Activated naive CD4-positive, alpha-beta T cell treated with anti-CD3 and anti-CD28 coated beads, Interleukin-2, amount 50 U/mL, for 24 hours (primary cell): ENCODE results near the gene RSRC1.
"Not testable (repeated sequence)": the region's sequence is repeated elsewhere in the genome, so short reads cannot be mapped to it uniquely, and the experiment has no call there.

ENCODE experiments used
- H3K27ac Mint-ChIP-seq: one replicate; pipeline ENCODE4 v1.8.0; 2021; ENCODE audit warnings: mild to moderate bottlenecking, mixed read lengths
- H3K27me3 Mint-ChIP-seq: one replicate; pipeline ENCODE4 v1.8.0; 2021; ENCODE audit warnings: mixed read lengths
- H3K36me3 Mint-ChIP-seq: one replicate; pipeline ENCODE4 v1.8.0; 2021; ENCODE audit warnings: mixed read lengths
- H3K4me1 Mint-ChIP-seq: one replicate; pipeline ENCODE4 v1.8.0; 2021; ENCODE audit warnings: mixed read lengths
- H3K4me3 Mint-ChIP-seq: one replicate; pipeline ENCODE4 v1.8.0; 2021; ENCODE audit warnings: mild to moderate bottlenecking, mixed read lengths
- H3K9me3 Mint-ChIP-seq: one replicate; pipeline ENCODE4 v1.8.0; 2021; ENCODE audit warnings: mixed read lengths

RSRC1 gene

GRCh38 chr3:158492685-158493084 is 382.8 kb downstream of the RSRC1 start:
- Mint-ChIP-seq H3K4me3 (no peak overlapping the region), H3K9me3 (peaks cover 2% of the 10 kb centered on the region), H3K4me1 (no peaks in the 10 kb centered on the region), H3K27ac (no peak overlapping the region), H3K27me3 (no peaks in the 10 kb centered on the region), H3K36me3 (peaks cover 9% of the 10 kb centered on the region)

DNA sequence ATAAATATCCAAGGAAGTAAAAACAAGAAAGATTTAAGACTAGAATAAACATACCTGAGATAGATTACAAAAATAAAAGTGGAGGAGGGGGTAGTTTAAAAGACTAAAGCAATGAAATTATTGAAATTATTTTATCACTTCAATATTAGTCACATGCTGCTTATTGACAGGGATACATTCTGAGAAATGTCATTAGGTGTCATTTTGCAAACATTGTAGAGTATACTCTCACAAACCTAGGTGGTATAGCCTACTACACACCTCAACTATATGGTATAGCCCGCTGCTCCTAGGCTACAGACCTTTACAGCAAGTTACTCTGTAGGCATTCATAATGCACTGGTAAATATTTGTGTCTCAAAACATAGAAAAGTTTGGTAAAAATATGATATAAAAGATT is 384.0 kb downstream of the RSRC1 start:
- H3K36me3 Mint-ChIP-seq, result peaks cover 20% of the 10 kb centered on the region
- no peaks in the 10 kb centered on the region for H3K27me3 Mint-ChIP-seq
- H3K9me3 Mint-ChIP-seq, result peaks cover 14% of the 10 kb centered on the region
- no peaks in the 10 kb centered on the region for H3K4me1 Mint-ChIP-seq
- H3K4me3 Mint-ChIP-seq, result no peak overlapping the region
- no peak overlapping the region for H3K27ac Mint-ChIP-seq

DNA sequence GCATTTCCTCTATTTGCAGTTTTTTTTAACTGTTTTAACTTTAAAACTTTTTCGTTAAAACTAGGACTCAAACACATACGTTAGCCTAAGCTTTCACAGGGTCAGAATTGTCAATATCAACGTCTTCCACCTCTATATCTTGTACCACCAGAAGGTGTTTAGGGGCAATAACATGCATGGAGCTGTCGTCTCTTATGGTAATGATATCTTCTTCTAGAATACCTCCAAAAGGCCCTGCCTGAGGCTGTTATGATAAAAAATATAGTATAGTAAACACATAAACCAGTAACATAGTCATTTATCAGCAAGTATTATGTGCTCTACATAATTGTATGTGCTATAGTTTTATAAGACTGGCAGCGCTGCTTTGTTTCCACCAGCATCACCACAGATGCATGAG is 384.8 kb downstream of the RSRC1 start:
- no peaks in the 10 kb centered on the region for H3K4me1 Mint-ChIP-seq
- H3K36me3 Mint-ChIP-seq, result peaks cover 20% of the 10 kb centered on the region
- peaks cover 15% of the 10 kb centered on the region for H3K9me3 Mint-ChIP-seq
- no peak overlapping the region for H3K27ac Mint-ChIP-seq
- H3K27me3 Mint-ChIP-seq, result no peaks in the 10 kb centered on the region
- no peak overlapping the region for H3K4me3 Mint-ChIP-seq

GRCh38 chr3:158495398-158495902 is 385.6 kb downstream of the RSRC1 start:
- not testable (repeated sequence) for H3K4me1 Mint-ChIP-seq, H3K4me3 Mint-ChIP-seq, H3K27me3 Mint-ChIP-seq, H3K27ac Mint-ChIP-seq
- Mint-ChIP-seq H3K9me3 (peaks cover 16% of the 10 kb centered on the region), H3K36me3 (peaks cover 23% of the 10 kb centered on the region)

DNA sequence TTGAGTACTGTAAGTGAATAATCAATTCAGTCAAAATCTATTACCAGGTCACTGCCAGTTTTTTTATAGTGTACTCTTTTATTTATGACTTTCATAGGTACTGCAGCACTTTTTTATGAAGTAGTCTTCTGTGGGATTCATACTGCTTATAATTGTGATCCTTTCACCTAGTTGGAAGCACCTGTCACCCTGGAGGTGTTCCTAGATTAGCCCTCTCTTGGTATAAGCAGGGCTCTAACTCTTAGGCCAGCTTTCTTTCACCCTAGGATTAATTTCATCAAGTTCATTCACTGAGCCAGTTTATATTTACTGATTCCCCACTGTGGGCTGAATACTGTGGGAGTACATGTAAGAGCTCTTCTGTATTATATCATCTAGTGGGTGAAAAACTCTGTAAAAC is 395.2 kb downstream of the RSRC1 start:
- Mint-ChIP-seq H3K27ac (no peak overlapping the region), H3K27me3 (no peaks in the 10 kb centered on the region), H3K9me3 (peaks cover 11% of the 10 kb centered on the region), H3K36me3 (peaks cover 24% of the 10 kb centered on the region), H3K4me3 (no peak overlapping the region), H3K4me1 (peaks cover 4% of the 10 kb centered on the region)

GRCh38 chr3:158506456-158506855 is 396.6 kb downstream of the RSRC1 start:
- peaks cover 20% of the 10 kb centered on the region for H3K36me3 Mint-ChIP-seq
- H3K27me3 Mint-ChIP-seq, result no peaks in the 10 kb centered on the region
- peaks cover 5% of the 10 kb centered on the region for H3K9me3 Mint-ChIP-seq
- H3K4me3 Mint-ChIP-seq, result no peak overlapping the region
- H3K27ac Mint-ChIP-seq, result no peak overlapping the region
- no peaks in the 10 kb centered on the region for H3K4me1 Mint-ChIP-seq

DNA sequence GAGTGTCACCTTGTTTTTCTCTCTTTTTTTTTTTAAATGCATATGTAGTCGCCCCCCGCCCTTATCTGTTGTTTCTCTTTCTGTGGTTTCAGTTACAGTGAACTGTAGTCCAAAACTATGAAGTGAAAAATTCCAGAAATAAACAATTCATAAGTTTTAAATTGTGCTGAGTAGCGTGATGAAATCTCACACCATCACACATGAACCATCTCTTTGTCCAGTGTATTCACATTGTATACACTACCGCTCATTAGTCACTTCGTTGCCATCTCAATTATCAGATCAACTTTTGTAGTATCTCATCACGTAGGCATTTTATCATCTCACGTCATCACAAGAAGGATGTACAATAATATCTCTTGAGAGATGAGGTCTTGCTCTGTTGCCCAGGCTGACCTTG is 398.6 kb downstream of the RSRC1 start:
- Mint-ChIP-seq H3K4me3 (no peak overlapping the region), H3K4me1 (no peaks in the 10 kb centered on the region), H3K27ac (no peak overlapping the region), H3K27me3 (no peaks in the 10 kb centered on the region), H3K9me3 (peaks cover 5% of the 10 kb centered on the region), H3K36me3 (peaks cover 14% of the 10 kb centered on the region)

GRCh38 chr3:158509891-158510290 is 400.0 kb downstream of the RSRC1 start:
- no peak overlapping the region for H3K27ac Mint-ChIP-seq
- no peaks in the 10 kb centered on the region for H3K27me3 Mint-ChIP-seq
- peaks cover 10% of the 10 kb centered on the region for H3K9me3 Mint-ChIP-seq
- no peaks in the 10 kb centered on the region for H3K4me1 Mint-ChIP-seq
- H3K36me3 Mint-ChIP-seq, result peaks cover 17% of the 10 kb centered on the region
- no peak overlapping the region for H3K4me3 Mint-ChIP-seq

DNA sequence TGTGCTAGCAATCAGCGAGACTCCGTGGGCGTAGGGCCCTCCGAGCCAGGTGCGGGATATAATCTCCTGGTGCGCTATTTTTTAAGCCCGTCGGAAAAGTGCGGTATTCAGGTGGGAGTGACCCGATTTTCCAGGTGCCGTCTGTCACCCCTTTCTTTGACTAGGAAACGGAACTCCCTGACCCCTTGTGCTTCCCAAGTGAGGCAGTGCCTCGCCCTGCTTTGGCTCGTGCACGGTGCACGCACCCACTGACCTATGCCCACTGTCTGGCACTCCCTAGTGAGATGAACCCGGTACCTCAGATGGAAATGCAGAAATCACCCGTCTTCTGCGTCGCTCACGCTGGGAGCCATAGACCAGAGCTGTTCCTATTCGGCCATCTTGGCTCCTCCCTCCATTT is 406.8 kb downstream of the RSRC1 start:
- H3K9me3 Mint-ChIP-seq, result peaks cover 10% of the 10 kb centered on the region
- not testable (repeated sequence) for H3K4me3 Mint-ChIP-seq

GRCh38 chr3:158519776-158520175 is 409.9 kb downstream of the RSRC1 start:
- Mint-ChIP-seq H3K4me3 (no peak overlapping the region), H3K27me3 (no peaks in the 10 kb centered on the region), H3K4me1 (no peaks in the 10 kb centered on the region), H3K36me3 (peaks cover 11% of the 10 kb centered on the region), H3K27ac (no peak overlapping the region), H3K9me3 (peaks cover 5% of the 10 kb centered on the region)

More for the DNA sequence above, 406.8 kb downstream of the RSRC1 start:
- H3K4me1 Mint-ChIP-seq, H3K27ac Mint-ChIP-seq, H3K27me3 Mint-ChIP-seq: not testable (repeated sequence)
- H3K36me3 Mint-ChIP-seq, result peaks cover 12% of the 10 kb centered on the region

GRCh38 chr3:158520433-158520832 is 410.5 kb downstream of the RSRC1 start:
- Mint-ChIP-seq H3K36me3 (peaks cover 9% of the 10 kb centered on the region), H3K27ac (no peak overlapping the region), H3K4me1 (no peaks in the 10 kb centered on the region), H3K27me3 (no peaks in the 10 kb centered on the region), H3K9me3 (peaks cover 5% of the 10 kb centered on the region), H3K4me3 (no peak overlapping the region)

- H3K4me1 Mint-ChIP-seq, result no peaks in the 10 kb centered on the region
- no peaks in the 10 kb centered on the region for H3K27me3 Mint-ChIP-seq
- H3K9me3 Mint-ChIP-seq, result no peaks in the 10 kb centered on the region
- H3K4me3 Mint-ChIP-seq, result no peak overlapping the region
- peaks cover 5% of the 10 kb centered on the region for H3K36me3 Mint-ChIP-seq
- no peak overlapping the region for H3K27ac Mint-ChIP-seq
These were observed 412.6 kb downstream of the RSRC1 start for GRCh38 chr3:158522221-158523136.

- H3K4me3 Mint-ChIP-seq, result no peak overlapping the region
- H3K27ac Mint-ChIP-seq, result no peak overlapping the region
- no peaks in the 10 kb centered on the region for H3K36me3 Mint-ChIP-seq
- no peaks in the 10 kb centered on the region for H3K27me3 Mint-ChIP-seq
- no peaks in the 10 kb centered on the region for H3K4me1 Mint-ChIP-seq
- no peaks in the 10 kb centered on the region for H3K9me3 Mint-ChIP-seq
These were observed 418.3 kb downstream of the RSRC1 start for GRCh38 chr3:158528076-158528674.

DNA sequence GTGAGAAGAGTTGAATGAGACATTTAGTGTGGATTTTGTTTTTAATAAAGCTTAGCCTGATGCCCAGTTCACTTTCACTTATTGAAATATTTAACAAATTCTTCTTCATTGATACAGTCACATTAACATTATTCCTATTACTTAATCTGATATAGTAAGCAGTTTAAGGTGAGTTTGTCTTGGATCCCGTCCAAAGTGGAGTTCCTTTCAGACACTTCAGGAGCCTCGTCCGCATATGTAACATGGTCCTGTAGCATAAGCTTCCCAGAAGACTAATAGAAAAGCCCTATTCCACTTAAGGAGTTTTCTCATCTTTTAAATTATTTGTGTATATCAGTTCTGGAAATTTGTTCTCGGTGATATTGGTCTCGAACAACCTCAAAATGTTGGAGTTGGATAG is 421.4 kb downstream of the RSRC1 start:
- no peaks in the 10 kb centered on the region for H3K9me3 Mint-ChIP-seq
- no peak overlapping the region for H3K4me3 Mint-ChIP-seq
- no peak overlapping the region for H3K27ac Mint-ChIP-seq
- no peaks in the 10 kb centered on the region for H3K36me3 Mint-ChIP-seq
- no peaks in the 10 kb centered on the region for H3K27me3 Mint-ChIP-seq
- no peaks in the 10 kb centered on the region for H3K4me1 Mint-ChIP-seq

- Mint-ChIP-seq H3K4me1 (no peaks in the 10 kb centered on the region), H3K9me3 (no peaks in the 10 kb centered on the region), H3K27me3 (no peaks in the 10 kb centered on the region)
These were observed 422.3 kb downstream of the RSRC1 start for GRCh38 chr3:158532099-158532734.

GRCh38 chr3:158535918-158536317 is 426.0 kb downstream of the RSRC1 start:
- no peaks in the 10 kb centered on the region for H3K4me1 Mint-ChIP-seq
- no peaks in the 10 kb centered on the region for H3K27me3 Mint-ChIP-seq
- peaks cover 1% of the 10 kb centered on the region for H3K36me3 Mint-ChIP-seq
- H3K4me3 Mint-ChIP-seq, result no peak overlapping the region
- no peaks in the 10 kb centered on the region for H3K9me3 Mint-ChIP-seq
- no peak overlapping the region for H3K27ac Mint-ChIP-seq

More at GRCh38 chr3:158532099-158532734, 422.3 kb downstream of the RSRC1 start:
- Mint-ChIP-seq H3K36me3 (peaks cover 1% of the 10 kb centered on the region), H3K4me3 (no peak overlapping the region), H3K27ac (no peak overlapping the region)
